HG03175 (cell line): Measurements from ENCODE around the gene CD248.
"Not testable (repeated sequence)": the region's sequence is repeated elsewhere in the genome, so short reads cannot be mapped to it uniquely, and the experiment has no call there.

Experiments used
- ATAC-seq: cut with Tn5 transposase; IDR thresholded peaks from one replicate; pipeline ENCODE4 v1.9.1; 2021; ENCODE audit warnings: mild to moderate bottlenecking, moderate library complexity; ENCODE audit not compliant: unreplicated experiment

Gene CD248

DNA sequence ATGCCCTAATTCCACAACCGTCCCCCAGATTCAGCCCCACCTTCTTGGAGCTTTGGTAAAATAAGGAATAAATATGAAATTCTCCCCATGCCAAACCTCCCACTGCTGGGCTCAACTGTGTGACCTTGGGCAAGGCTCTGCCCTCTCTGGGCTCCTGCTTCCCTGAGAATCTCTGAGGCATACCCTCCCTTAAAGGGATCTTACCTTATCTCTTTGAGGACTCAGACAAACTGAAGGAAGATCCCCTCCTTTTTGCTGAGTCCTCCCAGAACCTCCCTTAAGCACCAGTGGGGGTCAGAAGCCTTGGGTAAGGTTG is 2.7 kb downstream of the CD248 start:
- ATAC-seq: no peak

DNA sequence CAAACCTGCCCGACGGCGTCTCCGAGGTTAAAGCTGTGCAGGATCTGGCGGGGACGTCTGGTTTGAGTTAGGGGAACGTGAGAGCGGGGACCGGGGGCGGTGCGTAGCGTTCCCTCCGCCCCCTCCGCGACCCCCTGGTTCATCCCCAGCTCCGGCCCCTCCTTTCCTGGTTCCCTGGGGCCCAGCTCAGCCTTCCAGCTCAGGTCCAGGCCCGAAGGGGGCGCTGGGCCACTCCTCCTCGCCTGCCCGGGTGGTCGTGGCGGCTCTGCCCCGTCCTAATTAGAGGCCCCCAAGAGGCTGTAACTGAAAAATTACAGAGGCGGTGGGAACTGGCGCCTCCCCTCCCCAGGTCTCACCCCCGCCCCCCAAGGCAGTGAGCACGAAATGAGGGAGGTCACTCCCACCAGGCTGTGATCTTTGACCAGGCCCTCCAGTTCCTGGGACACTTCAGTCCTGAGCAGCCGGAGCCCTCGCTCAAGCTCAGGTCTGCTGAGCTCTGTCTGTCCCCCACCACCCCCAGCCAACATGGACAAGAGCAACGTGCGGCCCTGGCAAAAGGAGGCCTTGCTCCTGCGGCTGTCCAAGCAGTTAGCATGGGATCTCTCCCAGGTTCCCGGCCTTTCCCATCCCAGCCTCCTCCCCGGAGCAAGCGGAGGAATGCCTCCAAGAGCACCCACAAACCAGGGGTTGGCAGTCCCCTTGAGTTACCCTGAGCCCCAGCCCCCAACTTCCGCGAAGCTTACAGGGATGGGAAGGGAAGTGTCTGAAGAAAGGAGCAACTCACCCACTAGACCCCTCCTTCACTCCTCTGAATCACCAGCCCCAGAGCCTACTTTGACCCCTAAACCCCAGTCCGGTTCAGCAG is 3.3 kb downstream of the CD248 start:
- no peak for ATAC-seq

DNA sequence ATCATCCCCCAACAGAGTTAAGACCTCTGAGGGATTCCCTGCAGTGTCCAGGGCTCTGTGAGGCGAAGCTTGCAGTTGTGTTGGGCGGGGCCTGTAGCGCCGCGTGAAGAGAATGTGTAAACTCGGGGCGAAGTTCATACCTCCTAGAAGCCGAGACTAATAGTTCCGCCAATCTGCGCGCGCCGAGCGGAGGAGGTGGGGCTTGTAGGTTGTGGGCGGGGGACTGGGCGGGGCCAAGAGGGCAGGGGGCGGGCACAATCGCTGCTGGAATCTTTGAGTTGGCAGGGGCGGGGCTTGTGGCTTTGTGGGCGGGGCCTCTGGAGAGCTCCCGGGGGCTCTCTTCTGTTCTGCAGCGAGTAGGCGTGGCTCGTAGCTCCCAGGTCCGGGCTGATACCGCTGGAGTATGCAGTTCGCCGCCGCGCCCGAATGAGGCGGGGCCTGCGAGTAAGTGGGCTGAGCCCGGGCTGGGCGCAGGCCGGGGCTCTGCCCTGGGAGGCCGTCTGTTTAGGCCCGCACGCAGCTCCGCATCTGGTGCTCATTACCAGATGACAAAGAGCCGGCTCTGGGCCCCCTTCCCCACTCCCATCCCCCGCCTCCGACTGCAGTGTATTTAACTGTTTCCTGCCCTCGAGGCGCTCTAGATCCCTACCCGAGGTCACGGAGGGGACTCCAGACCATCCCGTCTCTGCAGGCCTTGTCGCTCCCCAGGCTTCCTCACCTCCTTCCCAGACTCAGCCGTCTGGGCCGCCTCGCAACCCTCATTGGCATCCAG is 4.1 kb downstream of the CD248 start:
- ATAC-seq: peak; percentile 60

DNA sequence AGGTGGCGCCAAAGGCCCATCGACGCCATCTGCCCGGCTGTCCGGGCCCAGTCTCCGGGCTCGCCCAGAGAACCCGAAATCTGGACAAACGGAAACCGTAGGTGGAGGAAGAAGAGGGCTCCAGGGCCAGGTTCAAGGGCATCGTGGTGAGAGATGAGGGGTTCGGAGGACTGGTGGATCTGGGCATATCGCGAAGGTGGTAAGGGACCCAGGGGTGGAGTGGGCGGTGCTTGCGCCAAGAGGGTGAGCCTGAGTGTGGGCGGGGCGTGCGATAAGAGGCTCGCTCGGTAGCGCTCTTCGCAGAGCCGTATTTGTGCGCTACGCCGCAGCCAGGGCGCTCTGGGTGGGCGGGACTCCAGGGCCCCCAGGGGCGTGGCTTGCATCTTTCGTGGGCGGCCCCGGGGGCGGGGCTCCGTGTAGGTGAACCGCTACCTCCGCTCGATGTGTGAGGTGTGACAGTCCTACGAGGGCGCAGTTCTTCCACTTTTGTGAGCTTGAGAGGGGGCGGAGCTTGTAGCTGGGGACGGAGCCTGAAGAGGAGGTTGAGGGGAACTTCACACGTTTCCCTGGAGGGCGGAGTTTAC is 4.8 kb downstream of the CD248 start:
- peak; percentile 73 for ATAC-seq

DNA sequence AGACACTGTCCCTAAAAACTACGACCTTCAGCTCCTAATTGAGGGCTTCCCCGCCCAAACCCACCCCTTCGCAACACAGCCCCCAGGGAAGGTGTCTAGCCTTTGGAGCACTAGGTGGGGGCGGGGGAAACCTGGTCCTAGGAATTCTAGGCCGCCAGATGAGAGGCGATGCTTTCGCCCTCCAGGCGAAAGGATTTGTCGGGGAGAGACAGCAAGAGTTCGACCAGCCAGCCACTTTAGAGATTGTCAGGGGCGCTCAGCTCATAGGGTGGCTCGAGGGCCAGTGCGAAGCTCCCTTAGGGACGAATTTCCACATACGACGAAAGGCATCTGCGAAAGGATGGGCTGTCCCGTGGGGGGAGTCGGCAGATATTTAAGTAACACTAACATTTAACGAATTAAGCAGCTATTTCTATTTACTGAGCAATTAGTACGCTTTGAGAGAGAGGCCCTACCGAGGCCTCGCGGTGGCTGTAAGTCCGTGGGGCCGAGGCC is 5.3 kb downstream of the CD248 start:
- ATAC-seq: no peak

DNA sequence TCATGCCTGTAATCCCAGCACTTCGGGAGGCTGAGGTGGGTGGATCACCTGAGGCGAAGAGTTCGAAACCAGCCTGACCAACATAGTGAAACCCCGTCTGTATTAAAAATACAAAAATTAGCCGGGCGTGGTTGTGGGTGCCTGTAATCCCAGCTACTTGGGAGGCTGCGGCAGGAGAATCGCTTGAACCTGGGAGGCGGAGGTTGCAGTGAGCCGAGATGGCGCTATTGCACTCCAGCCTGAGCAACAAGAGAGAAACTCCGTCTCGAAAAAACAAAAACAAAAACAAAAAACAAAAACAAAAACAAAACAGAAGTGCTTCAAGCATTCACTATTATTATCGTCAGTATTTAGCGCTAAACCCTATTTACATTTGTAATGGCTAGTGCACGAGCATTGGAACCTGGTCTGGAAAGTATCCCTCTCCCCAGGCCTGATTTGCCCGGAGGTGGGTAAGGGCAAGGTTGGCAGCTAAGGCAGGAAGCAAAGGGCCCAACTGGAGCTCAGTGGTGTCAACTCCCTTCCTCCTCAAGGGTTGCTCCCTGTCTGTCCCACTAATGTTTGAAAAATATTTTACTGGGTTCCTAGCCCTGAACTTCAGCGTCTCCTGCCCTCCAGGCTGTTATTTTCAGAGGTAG is 5.9 kb downstream of the CD248 start:
- not testable (repeated sequence) for ATAC-seq

DNA sequence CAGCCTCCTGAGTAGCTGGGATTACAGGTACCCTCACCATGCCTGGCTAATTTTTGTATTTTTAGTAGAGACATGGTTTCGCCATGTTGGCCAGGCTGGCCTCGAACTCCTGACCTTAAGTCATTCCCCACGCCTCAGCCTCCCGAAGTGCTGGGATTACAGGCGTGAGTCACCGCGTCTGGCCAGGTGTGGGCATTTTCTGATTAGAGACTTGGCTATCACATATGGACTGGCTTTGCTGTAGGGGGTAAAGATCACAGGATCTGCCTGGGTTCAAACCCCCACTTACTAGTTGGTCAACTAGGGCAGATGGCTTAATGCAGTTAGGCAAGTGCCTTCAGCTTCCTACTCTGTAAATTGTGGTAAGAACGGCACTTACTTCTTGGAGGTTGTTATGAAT is 6.5 kb downstream of the CD248 start:
- no peak for ATAC-seq

DNA sequence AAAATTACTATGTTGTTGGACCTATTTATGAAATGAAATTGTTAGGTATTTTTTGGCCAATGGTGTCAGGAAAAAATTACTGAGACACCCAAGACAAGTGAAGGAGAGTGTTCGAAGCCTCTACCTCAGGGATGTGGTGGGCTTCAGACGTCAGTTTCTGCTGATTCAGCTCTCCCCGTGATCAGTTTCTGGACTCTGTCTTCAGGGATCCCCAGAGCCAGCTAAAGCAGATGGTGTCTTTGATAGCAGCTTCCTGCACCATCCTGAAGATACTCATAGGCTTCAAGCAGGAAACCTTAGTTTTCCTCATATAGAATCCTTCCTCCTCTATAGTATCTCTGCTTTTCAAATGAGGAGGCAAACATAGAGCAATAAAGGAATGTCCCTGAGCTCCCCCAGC is 7.4 kb downstream of the CD248 start:
- no peak for ATAC-seq

DNA sequence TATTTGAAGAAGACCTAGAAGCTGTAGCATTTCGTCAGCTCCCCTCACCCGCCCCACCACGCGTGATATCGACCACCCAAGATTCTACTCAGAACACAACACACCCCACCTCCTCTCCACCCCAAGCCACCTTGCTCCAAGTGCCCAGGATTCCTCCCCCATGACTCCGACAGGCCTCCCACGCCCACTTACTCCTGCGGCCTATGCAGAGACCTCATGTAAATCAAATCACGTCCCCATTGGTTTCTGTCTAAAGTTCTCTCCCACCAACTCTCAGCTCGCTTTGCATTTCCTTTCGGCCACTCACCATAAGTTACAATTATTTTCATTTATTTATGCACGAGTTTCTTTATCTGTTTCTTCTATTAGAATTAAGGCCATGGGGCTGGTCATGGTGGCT is 14.2 kb downstream of the CD248 start:
- ATAC-seq: no peak

DNA sequence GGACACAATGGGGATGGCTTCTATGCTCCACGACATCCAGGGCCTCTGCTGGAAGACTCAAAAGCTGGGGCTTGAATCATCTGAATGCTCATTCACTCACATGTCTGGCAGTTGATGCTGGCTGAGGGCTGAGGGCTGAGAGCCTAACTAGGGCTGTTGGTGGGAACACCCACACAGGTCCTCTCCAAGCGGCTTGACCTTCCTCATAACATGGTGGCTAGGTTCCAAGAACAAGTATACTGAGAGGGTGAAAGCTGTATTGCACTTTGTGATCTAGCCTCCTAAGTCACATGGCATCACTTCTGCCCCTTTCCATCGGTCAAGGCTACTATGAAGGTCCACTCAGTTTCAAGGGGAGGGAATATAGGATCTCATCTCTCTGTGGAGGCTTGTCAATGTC is 17.7 kb downstream of the CD248 start:
- no peak for ATAC-seq

DNA sequence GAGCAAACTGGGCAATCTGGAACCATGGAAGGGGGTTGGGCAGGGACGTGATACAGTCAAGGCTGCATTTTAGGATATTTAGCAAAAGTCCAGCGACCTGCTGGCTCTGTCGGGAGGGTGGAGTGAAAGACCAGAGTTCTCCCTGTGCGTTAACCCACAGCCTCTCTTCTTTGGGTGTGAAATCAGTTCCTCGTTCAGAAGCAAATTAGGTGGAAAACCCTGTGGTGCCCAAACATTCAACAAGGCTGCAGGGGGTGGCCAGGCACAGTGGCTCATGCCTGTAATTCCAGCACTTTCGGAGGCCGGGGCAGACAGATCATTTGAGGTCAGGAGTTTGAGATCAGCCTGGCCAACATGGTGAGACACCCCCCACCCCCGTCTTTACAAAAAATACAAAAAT is 19.2 kb downstream of the CD248 start:
- no peak for ATAC-seq

DNA sequence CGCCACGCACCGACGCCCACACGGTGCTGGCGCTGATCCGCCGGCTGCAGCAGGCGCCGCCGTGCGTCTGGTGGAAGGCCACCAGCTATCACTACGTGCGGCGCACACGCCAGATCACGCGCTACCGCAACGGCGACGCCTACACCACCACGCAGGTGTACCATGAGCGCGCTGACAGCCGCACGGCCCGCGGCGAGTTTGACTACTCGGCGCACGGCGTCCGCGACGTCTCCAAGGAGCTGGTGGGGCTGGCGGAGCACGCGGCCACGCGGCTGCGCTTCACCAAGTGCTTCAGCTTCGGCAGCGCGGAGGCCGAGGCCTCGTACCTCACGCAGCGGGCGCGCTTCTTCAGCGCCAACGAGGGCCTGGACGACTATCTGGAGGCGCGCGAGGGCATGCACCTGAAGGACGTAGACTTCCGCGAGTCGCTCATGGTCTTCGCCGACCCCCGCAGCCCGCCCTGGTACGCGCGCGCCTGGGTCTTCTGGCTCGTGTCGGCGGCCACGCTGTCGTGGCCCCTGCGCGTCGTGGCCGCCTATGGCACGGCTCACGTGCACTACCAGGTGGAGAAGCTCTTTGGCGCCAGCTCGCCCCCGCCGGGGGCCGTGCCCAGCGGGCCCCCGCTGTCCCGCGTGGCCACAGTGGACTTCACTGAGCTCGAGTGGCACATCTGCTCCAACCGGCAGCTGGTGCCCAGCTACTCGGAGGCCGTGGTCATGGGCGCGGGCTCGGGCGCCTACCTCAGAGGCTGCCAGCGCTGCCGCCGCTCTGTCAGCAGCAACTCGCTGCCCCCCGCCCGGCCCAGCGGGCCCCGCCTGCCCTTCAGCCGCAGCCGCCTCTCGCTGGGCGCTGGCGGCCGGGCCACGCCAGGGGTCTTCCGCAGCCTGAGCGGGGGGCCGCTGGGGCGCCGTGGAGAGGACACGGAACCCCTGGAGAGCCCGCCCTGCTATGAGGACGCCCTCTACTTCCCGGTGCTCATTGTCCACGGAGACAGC is 21.9 kb downstream of the CD248 start:
- ATAC-seq: no peak

DNA sequence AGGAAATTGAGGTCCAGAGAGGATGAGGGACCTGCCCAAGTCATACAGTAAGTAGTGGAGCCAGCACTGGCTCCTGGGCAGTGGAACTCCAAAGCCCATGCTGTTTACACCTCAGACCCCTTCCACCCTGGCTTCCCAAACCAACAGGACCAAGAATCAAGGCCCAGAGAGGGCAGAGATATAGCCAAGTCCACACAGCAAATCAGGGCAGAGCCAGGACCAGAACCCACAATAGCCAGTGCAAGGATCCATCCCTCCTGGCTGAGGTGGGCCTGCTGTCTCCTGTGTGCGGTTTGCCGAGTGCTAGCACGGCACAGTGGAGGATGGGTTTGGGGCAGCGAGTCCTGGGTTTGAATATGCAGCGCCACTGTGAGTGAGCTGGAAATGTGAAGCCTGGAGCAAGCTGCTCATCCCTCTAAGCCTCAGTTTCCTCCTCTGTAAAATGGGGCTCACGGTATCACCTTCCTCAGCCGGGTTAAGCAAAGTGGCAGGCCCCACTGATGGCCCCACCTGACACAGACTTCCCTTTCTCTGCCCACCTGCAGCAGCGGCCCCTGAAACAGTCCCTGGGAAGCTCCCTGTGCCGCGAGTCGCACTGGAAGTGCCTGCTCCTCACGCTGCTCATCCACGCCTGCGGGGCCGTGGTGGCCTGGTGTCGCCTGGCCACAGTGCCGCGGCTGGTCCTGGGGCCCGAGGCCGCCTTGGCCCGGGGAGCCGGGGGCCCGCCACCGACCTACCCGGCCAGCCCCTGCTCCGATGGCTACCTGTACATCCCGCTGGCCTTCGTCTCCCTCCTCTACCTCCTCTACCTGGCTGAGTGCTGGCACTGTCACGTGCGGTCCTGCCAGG is 22.8 kb downstream of the CD248 start:
- ATAC-seq: no peak

DNA sequence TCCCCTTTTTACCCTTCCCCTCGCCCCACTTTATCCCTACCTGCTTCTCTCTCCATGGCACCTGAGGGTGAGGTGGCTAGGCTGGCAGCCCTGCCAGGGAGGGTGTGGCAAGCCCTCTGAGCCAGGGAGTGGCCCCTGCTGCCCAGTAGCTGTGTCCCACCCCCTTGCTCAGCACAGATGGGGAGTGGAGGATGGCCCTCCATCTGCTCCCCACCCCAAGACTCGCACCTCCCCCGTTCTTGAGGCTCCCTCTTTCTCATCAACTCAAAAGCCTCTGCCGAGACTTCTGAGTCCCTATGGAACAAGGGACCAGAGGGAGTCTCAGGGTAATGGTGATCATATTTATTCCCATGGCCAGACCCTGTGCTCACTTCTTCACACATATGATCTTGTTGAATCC is 23.5 kb downstream of the CD248 start:
- no peak for ATAC-seq

DNA sequence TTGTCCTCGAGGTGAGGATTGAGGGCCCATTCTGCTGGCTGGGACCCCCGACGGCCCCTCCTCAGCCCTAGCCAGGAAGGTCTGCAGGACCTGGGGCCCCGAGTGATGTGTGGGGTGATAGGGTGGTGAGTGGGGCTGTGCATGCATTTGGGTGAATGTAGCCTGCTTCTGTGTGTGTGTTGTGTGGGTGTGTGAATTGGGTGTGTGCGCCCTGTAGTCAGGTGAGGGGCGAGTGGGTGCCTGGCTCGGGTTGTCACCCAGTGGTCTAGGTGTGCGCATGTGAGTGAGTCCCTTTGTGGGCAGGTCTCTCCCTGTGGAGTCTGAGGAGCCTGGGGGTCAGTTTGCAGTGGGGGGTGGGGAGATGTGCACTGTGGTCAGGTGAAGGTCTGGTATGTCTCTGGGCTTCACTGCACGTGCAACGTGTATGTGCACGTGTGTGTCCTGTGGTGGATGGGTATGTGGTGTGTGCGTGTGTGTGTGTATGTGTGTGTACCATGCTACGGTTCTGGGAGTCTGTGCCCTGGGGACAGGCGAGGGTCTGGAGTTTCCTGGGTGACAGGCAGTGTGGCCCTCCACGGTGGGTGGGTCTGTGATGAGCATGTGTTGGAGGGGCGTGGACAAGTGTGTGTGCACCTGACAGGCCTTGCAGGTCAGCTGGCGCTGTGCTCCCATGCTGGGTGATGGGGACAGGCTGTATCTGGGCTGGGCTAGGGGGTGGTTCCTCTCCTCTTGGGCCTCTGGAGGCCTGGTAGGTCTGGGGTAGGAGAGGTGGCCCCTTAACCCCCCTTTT is 24.1 kb downstream of the CD248 start:
- ATAC-seq: no peak

DNA sequence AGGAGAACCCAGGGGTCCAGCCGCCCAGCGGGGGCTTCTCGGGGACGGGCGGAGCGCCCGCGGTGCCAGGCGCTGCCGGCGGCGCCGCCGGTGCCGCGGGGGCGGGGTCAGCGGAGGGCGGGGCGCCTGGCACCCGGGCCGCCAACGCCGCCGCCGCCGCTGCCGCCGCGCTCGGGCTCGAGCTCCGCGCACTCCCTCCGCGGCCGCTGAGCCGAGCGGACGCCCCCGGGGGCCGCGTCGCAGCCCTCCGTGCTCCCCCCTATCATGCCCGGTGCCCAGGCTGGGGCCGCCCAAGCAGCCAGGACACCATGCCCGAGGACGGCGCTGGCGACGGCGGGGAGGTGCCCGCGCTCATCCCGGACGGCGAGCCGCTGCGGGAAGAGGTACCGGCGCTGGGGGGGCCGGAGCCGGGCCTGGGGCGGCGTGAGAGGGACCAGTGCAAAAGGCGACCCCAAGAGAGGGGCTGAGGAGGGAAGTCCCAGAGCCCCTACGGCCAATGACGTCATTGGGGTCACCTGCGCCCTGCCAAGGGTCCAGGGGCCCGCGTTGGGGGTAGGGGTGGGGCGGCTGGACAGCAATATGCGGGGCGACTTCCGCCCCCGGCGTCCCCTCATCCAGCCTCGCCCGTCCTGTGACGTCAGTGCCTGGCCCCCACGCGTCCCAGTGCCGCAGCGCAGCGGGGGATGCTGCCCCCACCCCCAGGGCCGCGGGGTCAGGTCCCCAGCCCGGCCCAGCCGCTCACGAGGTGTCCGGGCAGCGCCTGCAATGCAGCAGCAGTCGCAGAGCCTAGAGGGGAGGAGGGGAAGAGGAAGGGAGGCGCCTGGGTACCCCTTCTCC is 24.9 kb downstream of the CD248 start, which contains the start of gene TMEM151A:
Gene TMEM151A (plus strand): TSS at position 189 of the 837 bp plus-strand sequence. CDS start 120 bp downstream, at position 309.
- no peak for ATAC-seq

DNA sequence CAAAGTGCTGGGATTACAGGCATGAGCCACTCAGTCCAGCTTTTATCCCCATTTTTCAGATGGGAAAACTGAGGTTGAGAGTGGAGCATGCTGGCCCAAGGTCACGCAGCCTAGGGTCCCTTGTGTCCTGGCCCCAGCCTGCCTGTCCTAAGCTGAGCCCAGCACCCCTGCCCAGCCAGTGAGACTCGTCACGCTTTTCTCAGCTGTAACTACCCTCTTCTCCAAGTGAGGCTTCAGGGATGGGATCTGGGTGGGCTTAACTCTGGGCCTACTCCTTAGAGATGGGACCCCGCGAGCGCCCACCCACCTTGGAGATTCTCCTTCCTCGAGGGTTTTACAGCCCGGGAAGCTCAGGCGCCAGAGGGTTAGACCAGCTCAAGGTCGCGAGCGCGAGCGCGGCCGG is 25.5 kb downstream of the CD248 start:
- no peak for ATAC-seq

DNA sequence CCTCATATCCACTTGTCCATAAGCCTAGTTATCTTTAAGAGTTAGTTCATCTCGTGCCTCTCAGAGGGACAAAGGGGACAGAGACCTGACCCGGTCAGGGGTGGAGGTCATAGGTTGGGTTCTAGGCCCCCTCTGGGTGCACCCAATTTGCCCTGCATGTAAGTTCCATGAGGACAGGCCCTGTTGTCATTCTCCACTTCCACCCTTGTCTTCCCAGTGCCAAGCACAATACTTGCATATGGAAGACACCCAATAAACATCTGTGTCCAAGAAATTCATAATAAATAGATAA is 26.6 kb downstream of the CD248 start:
- ATAC-seq: no peak
